NCI-H510A (cell line): ENCODE data around the gene MRPL51.

ENCODE experiments used
- DNase-seq: peaks from one replicate; lab custom pipeline; 2025; lab: John Stamatoyannopoulos, UW

Gene MRPL51

GRCh38 chr12:6461401-6462233 is 31.4 kb downstream of the MRPL51 start:
- DNase-seq = no peak

DNA sequence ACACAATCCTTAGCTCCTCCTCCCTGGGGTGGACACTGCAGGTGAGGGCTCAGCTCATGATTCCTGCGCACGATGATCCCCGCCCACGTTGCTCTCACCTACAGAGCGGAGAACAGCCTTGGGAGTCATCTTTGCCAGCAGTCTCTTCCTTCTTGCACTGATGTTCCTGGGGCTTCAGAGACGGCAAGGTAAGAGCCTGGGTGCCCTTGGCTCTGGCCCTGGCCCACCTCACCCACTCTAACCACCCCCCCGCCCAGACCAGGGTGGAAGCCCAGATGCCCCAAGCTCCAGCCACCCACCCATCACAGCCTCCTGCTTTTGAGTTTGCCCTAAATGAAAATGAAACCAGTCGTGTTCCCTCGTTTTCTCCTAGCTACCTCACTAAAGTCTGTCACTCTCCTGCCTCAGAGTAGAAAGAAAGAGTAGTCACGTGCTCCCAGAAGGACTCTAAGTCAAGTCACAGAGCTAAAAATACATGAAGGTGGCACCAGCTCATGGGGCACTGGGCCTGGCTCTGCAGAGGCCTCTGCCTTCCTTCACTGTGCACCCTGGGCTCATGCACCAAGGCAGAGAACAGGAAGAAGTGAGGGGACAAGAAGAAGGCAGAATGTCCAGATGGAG is 32.2 kb downstream of the MRPL51 start:
- DNase-seq = no peak

GRCh38 chr12:6459004-6459337 is 34.1 kb downstream of the MRPL51 start:
- DNase-seq = no peak

DNA sequence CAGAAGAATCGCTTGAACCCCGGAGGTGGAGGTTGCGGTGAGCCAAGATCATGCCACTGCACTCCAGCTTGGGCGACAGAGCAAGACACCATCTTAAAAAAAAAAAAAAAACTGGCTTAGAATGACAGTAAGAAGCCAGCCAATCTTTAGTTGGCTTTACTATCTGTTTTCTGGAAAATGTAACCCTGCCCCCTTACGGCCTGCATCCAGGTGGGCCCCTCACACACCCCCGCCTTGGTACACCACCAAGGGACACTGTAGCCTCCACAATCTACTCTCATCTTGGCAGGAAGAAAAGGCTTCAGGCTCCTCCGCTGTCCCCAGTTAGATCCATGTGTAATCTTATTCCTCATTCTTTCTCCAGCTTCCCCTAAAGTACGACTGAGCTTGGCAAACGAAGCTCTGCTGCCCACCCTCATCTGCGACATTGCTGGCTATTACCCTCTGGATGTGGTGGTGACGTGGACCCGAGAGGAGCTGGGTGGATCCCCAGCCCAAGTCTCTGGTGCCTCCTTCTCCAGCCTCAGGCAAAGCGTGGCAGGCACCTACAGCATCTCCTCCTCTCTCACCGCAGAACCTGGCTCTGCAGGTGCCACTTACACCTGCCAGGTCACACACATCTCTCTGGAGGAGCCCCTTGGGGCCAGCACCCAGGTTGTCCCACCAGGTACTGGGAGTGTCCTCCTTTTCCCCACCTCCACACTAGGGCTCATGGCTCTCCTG is 34.6 kb downstream of the MRPL51 start:
- no peak for DNase-seq

- no peak for DNase-seq
Measured at GRCh38 chr12:6457220-6457945, 35.7 kb downstream of the MRPL51 start.

DNA sequence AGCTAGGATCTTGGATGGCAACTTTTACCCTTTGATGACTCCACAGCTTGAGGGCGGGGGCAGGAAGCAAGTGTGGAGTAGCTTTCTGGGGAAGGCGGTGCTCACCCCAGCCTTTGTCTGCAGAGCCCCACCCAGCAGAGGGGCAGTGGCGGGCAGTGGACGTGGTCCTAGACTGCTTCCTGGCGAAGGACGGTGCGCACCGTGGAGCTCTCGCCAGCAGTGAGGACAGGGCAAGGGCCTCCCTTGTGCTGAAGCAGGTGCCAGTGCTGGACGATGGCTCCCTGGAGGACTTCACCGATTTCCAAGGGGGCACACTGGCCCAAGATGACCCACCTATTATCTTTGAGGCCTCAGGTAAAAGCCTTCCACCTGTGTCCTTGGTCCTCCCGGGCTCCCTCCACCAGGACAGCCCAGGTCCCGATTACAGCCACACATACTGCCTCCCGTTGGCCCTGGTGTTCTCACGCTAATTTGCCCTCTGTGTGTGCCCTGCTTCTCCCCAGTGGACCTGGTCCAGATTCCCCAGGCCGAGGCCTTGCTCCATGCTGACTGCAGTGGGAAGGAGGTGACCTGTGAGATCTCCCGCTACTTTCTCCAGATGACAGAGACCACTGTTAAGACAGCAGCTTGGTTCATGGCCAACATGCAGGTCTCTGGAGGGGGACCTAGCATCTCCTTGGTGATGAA is 40.0 kb downstream of the MRPL51 start:
- no peak for DNase-seq

DNA sequence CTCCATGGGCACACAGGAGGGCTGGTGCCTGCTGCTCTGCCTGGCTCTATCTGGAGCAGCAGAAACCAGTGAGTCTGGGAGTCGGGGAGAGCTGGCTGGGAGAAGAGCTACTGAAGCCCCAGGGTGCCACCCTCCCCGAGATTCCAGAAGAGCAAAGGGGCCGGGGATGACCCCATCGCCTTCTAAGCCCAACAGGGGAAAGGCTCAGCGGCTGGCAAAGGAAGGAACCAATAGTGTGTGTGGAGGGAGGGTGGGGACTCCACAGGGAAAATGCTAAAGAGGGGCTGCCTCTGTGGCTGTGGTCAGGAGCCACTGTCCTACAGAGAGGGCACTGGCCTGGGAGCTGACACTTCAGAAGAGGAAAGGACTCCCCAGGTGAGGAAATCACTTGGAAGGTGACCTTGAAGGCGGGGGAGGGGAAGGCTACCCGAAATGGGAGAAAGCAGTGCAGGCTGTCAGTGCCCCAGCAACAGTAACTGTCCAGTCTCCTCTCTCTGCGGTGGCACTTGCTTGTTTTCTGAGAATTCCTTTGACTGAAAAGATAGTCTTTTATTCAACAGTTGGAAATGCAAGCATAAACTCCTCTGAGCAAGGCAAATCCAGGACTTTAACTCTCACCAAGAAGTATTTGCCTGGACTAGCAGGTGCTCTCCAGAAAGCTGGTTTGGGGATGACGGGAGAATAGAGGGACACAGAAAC is 40.7 kb downstream of the MRPL51 start:
- DNase-seq = no peak

DNA sequence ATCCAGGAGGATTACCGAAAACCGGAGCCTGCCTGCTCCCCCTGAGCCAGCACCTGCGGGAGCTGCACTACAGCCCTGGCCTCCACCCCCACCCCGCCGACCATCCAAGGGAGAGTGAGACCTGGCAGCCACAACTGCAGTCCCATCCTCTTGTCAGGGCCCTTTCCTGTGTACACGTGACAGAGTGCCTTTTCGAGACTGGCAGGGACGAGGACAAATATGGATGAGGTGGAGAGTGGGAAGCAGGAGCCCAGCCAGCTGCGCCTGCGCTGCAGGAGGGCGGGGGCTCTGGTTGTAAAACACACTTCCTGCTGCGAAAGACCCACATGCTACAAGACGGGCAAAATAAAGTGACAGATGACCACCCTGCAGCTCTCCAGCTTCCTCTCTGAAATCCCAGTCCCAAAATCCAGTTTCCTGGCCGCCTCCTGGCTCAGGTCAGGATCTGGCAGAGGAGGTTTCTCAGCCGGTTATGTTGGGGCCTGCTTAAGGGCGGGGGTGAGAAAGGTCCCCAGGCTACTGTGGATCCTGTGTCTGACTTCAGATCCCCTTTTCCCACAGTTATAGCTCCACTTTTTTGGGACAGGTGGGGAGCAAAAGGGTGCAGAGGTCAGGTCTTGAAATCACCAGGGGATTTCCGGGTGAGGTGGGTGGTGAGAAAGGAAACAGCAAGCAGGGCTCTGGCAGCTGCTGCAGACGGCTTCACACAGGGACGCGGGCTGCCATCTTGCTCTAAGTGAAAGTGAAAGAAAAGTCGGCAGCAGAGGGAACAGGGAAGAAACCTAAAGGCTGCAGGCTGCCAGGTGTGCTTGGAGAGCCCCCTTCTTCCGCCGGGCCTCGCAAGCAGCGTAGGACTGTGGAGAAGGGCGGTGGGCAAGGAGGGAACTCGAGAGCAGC is 41.5 kb downstream of the MRPL51 start, which contains the start of gene TAPBPL:
TSS of gene TAPBPL (plus strand) at position 695 of the 897 bp plus-strand sequence. CDS start 207 bp downstream, outside the sequence.
- peak; percentile 77 for DNase-seq

DNA sequence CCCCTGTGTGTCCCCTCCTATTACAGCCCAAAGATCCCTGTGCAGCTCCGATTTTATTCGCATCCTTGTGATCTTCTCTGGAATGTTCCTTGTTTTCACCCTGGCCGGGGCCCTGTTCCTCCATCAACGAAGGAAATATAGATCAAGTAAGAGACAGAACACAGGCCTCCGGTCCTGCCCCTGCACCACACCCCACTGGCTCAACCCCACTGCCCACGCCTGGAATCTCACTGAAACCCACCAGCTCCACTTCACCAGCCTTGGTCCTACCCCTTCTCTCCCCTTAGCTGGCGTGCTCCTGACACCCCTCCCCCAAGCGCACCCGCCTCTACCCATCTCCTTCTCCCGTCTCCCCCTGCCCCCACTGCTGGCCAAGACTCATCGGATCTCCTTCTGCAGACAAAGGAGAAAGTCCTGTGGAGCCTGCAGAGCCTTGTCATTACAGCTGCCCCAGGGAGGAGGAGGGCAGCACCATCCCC is 42.2 kb downstream of the MRPL51 start:
- no peak for DNase-seq

GRCh38 chr12:6450091-6450868 is 42.8 kb downstream of the MRPL51 start:
- no peak for DNase-seq

- no peak for DNase-seq
Measured at GRCh38 chr12:6444704-6445688, 48.1 kb downstream of the MRPL51 start, which contains the start of gene CD27. Gene CD27, plus strand, starts transcription at chr12:6444955. Its CDS starts 141 bp downstream, at chr12:6445096.

GRCh38 chr12:6444031-6444430 is 49.0 kb downstream of the MRPL51 start:
- no peak for DNase-seq

DNA sequence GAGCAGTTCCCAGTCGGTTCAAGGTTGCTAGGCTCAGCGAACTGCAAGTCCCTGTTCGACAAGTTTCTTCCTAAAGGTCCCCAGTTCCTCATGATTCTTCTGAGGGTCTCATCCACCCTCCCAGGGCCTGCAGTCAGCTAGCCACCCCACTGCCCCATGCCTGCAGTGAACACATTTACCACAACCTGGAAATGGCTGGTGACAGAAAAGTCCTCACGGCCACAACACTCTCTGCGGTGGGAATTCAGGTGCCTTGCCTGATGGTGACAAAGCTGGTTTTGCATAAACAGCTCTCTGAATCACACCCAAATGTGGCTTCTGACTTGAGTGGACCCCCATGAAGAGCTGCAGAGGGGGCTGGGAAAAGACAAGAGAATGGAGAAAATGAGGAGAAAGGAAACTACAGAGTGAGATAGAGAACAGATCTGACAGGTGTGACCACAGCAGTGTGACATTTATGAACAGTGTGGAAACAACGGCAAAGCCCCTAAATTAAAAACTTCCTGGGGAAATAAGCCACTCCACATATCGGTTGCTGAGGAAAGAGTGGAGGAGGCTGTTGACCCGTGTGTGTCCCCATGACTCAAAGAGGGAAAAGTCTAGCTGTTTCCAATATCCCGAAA is 49.6 kb downstream of the MRPL51 start:
- DNase-seq = no peak

DNA sequence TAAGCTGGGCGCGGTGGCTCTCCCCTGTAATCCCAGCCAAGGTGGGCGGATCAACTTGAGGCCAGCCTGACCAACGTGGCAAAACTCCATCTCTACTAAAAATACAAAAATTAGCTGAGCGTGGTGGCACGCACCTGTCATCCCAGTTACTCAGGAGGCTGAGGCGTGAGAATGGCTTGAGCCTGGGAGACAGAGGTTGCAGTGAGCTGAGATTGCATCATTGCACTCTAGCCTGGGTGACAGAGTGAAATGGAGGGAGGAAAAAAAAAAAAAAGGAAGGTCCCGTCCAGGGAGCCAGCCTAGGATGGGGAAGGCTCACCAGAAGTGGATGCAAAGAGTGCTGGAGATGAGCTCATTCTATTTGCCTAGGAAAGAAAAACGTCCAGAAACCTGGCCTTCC is 50.2 kb downstream of the MRPL51 start:
- DNase-seq = no peak
